Ishikawa (cell line): Measurements from ENCODE around the gene ABCA7.

Source experiments
- CEBPB ChIP-seq: IDR thresholded peaks from 2 replicates; pipeline ENCODE4 v1.6.1; 2012
- CREB1 ChIP-seq: IDR thresholded peaks from 2 replicates; pipeline ENCODE4 v1.6.1; 2012; ENCODE audit warnings: low read depth
- EGR1 ChIP-seq: IDR thresholded peaks from 2 replicates; pipeline ENCODE4 v1.6.1; 2012
- EP300 ChIP-seq: IDR thresholded peaks from 2 replicates; pipeline ENCODE4 v1.6.1; 2012; ENCODE audit warnings: borderline replicate concordance
- FOXM1 ChIP-seq: IDR thresholded peaks from 2 replicates; pipeline ENCODE4 v1.6.1; 2012; ENCODE audit warnings: low read depth, borderline replicate concordance
- MAX ChIP-seq: IDR thresholded peaks from 2 replicates; pipeline ENCODE4 v1.6.1; 2012
- REST ChIP-seq: IDR thresholded peaks from 2 replicates; pipeline ENCODE4 v1.6.1; 2012; ENCODE audit warnings: low read depth, mild to moderate bottlenecking
- TCF12 ChIP-seq: IDR thresholded peaks from 2 replicates; pipeline ENCODE4 v1.6.1; 2012; ENCODE audit warnings: low read depth
- USF1 ChIP-seq: IDR thresholded peaks from 2 replicates; pipeline ENCODE4 v1.6.1; 2012
- YY1 ChIP-seq: IDR thresholded peaks from 2 replicates; pipeline ENCODE4 v1.6.1; 2012; ENCODE audit warnings: low read depth

GRCh38 chr19:1081301-1082164 lies 41.6 kb downstream of the ABCA7 start:
- TF ChIP-seq CREB1 (no peak), FOXM1 (no peak), REST (no peak), MAX (no peak), EP300 (no peak), USF1 (no peak), YY1 (no peak), TCF12 (no peak), EGR1 (no peak), CEBPB (no peak)
